PC-9 (cell line): ENCODE measurements around the gene CFAP92.
"Not testable (repeated sequence)": the region's sequence is repeated elsewhere in the genome, so short reads cannot be mapped to it uniquely, and the experiment has no call there.

ENCODE experiments used
- EZH2 ChIP-seq: fragments of 200-600 bp; sonication (generic); IDR thresholded peaks from 2 replicates; pipeline ENCODE4 v1.8.0; 2017; ENCODE audit warnings: antibody characterized with exemption, low read depth
- TF ChIP-seq, protein P1 (sequence below): fragments of 200-600 bp; sonication (generic); conservative IDR thresholded peaks from 2 replicates; pipeline ENCODE4 v1.6.1; 2017; ENCODE audit warnings: mixed run types, antibody characterized with exemption, mild to moderate bottlenecking, moderate library complexity

GRCh38 chr3:128864849-128865804 lies 128.7 kb downstream of the CFAP92 start:
- TF ChIP-seq, protein P1, sequence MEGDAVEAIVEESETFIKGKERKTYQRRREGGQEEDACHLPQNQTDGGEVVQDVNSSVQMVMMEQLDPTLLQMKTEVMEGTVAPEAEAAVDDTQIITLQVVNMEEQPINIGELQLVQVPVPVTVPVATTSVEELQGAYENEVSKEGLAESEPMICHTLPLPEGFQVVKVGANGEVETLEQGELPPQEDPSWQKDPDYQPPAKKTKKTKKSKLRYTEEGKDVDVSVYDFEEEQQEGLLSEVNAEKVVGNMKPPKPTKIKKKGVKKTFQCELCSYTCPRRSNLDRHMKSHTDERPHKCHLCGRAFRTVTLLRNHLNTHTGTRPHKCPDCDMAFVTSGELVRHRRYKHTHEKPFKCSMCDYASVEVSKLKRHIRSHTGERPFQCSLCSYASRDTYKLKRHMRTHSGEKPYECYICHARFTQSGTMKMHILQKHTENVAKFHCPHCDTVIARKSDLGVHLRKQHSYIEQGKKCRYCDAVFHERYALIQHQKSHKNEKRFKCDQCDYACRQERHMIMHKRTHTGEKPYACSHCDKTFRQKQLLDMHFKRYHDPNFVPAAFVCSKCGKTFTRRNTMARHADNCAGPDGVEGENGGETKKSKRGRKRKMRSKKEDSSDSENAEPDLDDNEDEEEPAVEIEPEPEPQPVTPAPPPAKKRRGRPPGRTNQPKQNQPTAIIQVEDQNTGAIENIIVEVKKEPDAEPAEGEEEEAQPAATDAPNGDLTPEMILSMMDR = not testable (repeated sequence)
- not testable (repeated sequence) for TF ChIP-seq EZH2
